Inferior parietal cortex (tissue), 1 donor: ENCODE data around the gene HNRNPLL.
"Not testable (repeated sequence)": the region's sequence is repeated elsewhere in the genome, so short reads cannot be mapped to it uniquely, and the experiment has no call there.

Experiments used
- DNase-seq: peaks from one replicate; pipeline ENCODE4 v3.0.0-alpha.2; 2016; ENCODE audit errors: extremely low spot score

Gene HNRNPLL

GRCh38 chr2:38619458-38620164, 16.9 kb upstream of the HNRNPLL start:
- DNase-seq = no peak

GRCh38 chr2:38617301-38617700, 14.6 kb upstream of the HNRNPLL start:
- no peak for DNase-seq

DNA sequence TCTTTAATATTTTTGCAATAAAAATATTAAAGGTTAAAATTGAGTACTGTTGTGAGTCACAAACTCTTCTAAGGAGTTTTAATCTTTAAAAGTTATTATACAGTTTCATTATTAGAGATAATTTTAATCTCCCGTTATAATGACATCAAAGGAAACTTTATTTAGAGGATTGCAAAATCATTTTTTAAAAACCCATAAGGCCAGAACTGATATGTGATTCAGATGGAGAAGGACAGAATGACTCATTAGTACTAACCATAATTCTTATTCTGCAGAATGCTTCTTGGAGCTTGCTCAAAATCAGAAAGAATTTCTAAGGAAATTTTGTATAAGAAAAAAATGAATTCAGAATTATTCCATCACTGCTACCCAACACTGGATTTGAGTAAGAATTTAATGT, 12.5 kb upstream of the HNRNPLL start:
- no peak for DNase-seq

- DNase-seq = no peak
Observed at GRCh38 chr2:38613849-38614213, 11.1 kb upstream of the HNRNPLL start.

GRCh38 chr2:38613126-38613848, 10.6 kb upstream of the HNRNPLL start:
- no peak for DNase-seq

DNA sequence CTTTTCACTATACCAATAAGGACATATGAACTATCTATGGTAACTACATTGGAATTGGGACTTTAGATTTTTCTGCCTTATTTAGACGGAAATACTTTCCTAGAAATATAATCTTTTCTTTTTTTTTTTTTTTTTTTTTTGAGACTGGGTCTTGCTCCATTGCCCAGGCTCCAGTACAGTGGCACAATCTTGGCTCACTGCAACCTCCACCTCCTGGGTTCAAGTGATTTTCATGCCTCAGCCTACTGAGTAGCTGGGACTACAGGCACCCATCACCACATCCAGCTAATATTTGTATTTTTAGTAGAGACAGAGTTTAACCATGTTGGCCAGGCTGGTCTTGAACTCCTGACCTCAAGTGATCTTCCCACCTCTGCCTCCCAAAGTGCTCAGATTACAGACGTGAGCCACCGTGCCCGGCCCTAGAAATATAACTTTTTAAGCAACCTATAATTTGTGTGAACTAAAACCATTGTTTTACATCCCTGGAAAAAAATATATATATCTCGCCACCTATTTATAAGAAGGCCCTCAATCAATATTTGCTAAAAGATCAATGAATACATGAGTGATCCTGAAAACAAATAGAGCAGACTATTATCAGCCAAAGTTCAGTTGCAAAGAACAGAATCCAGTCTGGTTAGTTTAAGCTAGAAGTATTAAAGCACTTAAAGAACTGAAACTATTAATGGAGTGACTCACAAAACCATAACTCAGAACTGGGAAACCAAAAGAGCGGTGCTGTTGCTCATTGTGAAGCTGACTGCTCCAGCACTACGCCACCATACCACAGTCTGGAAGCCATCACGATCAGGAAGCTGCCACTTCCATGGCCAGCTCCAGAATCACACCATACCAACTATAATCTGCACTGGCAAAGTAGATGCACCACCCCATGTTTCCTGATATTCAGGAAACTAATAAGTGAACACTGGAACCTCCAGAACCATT, 8.4 kb upstream of the HNRNPLL start:
- no peak for DNase-seq

- DNase-seq = not testable (repeated sequence)
Observed at GRCh38 chr2:38609246-38609645, 6.5 kb upstream of the HNRNPLL start.

DNA sequence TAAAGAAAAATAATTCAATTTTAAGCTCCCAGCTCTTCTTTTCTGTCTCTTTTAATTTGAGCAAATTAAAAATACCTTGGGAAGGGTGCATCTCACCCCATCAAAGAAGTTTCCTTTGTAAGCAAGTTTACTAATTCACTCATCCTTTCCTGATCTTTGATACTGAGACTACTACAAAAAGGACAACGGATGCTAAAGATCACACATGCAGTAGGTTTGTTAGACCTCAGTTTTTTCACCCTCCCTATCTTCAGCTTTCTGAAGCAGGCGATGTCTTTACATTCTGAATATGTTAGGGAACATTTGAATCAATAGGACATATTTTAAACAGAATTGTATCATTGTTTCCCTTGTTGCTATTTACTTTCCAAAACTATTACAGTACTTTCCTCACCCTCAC, 6.0 kb upstream of the HNRNPLL start:
- no peak for DNase-seq

- DNase-seq = no peak
Observed at GRCh38 chr2:38605298-38605830, 2.6 kb upstream of the HNRNPLL start.

DNA sequence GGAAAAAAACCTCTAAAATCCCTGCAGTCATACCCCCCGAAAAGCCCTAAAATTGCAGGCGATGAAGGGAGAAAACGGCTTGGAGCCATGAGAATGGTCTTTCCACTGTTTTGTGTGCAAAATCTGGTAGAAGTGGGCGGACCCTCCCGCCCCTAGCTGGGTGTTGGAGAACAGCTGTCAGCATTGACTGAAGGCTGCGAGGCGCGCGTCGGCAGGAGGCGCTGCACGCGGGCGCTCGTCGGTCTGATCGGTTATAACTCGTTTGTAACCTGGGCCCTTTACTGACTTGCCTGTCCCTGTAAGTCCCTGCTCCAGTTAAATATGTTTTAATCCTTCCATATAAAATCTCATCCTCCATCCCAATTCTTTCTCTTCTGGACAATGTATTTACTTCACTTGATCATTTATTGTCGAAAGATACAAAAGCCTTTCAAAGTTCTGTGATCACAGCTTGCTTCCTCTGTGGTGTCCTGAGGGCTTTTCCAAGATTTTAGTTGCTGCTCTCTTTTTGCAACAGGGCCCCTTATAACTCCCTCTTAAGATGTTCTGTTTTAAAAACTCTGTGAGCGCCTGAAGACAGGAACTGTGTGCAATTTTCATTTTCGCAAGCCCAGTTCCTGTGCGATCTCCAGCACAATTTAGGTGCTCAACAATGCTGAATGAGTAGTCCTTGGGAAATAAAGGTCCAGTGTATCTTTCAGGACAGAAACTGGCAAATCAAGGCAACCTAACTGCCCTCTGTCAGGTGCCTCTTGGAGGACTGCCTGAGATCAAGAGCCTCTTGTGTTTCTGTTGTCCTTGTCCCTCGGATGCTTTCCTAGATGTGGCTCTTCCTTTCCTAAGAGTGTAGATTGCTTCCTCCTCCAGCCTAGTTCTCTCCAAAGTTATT, 918 bp upstream of the HNRNPLL start:
- peak; percentile 84 for DNase-seq

DNA sequence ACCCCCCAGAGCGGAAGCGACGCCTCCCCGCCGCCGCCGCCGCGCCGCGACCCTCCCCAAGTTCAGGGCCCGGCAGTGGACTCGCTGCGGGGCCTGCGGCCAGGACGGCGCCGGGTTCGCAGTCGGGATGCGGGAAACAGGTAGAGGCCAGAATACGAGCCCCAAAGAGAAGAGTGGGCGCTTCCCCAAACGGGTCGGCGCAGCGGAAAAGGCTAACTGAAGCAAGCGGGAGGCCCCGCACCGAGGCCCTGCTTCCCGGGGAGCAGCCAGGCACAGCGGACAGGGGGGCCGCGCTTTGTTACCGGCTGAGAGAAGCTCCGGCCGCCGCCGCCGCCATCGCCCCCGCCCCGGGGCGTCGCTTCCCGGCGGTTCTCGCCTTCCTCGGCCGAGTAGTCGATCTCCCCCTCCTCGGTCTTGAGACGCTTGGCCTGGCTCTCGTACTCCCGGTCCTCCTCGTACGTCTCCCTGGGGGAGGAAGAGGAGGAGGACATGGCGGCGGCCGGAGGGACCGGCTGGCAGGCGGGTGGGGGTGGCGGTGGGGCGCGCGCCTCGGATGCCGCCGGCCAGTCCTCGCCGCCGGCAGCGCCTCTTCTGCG, 494 bp downstream of the HNRNPLL start:
- DNase-seq = peak; percentile 43

DNA sequence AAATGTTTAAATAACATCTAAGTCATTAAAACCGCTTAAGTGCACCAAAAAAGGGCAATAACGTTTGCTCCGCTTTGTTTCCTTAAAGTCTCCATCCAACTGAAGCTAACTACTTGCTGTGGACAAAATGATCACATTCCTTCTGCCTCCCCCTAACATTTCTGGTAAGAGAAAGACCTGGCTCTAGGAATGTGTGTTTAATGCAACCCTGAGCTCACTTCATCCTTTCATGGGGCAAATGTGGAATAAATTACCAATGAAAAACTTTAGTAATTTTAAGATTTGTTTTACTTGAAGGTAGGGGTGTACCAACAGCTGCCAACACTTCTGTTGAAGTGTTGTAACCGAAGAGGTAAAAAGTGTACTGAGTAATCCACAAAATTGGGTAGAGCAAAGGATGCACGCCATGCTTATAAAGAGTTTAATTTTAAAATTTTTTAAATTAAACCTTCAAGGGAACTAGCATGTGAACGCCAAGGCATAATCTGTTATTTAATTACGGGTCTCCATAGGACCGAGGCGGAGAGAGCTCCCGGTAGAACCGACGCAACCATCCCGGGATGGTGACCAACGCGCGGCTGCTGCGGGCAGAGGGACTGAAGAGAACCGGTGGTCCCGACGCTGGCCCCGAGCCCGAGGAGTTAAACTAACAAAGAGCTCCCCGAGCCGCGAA, 1.1 kb downstream of the HNRNPLL start:
- no peak for DNase-seq

DNA sequence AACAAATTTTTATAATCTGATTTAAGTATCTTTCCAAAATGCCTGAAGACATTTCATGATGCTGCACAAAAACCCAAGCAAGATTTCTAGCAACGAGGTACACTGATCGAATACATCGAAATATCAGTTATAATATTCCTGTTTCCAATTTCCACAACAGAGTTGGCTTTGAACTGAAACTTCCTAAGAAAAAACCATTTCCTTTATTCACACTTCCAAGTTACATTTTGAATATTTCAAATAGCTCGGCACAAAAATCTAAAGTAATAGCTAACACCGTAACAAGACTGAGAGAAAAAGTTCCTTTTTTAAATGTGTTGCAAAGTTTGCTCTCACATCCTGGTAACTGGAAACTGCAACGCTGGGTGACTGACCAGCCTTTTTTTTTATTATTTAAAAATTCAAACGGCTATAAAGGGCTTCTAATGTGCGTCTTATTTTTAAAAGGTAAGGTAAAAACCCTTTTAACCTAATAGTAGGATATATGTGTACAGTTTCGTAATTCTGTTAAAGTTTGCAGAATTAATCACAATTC, 1.7 kb downstream of the HNRNPLL start:
- no peak for DNase-seq

DNA sequence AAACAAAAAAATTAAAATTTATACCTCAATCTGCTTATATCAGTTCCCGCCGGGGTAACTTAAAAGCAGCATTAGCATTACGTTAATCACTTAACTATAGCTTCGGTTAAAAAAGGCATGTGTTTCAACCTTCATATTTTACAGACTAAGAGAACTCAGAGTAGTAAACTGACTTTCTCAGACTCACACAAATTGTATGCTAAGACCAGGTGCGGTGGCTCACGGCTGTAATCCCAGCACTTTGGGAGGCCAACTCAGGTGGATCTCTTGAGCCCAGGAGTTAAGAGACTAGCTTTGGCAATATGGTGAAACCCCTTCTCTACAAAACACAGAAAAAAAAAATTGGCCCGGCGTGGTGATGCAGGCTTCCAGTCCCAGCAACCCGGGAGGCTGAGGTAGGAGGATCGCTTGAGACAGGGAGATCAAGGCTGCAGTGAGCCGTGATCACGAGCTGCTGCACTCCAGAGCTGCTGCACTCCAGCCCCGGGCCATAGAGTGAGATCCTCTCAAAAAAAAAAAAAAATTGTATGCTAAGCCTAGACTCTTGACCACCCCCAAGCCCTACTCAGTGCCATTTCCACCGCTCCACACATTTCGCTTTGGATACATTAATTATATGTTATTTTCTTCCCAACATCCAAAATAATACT, 2.4 kb downstream of the HNRNPLL start:
- no peak for DNase-seq

DNA sequence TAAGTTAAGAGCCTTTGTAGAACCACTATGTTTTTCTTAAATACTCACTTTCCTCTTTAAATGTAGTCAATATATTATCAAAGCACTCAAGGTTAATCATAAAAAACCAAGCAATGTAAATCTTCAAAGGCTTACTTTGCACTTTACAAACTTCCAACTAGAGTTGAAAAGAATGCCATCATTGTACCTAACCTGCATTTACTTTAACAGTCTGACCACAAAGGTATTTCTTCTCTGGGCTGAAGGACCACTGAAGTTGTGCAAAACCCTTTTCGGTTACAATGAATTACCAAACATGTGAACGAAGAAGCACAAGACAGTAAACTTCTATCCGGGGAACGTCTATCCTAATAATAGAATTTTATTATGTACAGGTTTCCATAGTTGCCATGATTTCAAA, 3.0 kb downstream of the HNRNPLL start:
- no peak for DNase-seq

DNA sequence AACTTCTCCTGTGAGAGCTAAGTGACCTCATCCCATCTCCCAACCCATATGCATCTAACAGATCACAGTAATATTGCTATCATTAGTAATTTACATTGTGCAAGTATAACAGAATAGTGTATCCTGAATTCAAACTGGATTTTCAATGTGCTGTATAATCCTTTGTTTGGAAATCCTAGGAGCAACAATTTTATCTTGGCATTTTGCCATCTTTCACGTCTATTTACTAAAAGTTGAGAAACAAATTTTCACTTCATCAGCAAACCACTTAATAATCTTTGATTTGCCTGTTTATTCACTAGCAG, 3.8 kb downstream of the HNRNPLL start:
- DNase-seq = no peak

DNA sequence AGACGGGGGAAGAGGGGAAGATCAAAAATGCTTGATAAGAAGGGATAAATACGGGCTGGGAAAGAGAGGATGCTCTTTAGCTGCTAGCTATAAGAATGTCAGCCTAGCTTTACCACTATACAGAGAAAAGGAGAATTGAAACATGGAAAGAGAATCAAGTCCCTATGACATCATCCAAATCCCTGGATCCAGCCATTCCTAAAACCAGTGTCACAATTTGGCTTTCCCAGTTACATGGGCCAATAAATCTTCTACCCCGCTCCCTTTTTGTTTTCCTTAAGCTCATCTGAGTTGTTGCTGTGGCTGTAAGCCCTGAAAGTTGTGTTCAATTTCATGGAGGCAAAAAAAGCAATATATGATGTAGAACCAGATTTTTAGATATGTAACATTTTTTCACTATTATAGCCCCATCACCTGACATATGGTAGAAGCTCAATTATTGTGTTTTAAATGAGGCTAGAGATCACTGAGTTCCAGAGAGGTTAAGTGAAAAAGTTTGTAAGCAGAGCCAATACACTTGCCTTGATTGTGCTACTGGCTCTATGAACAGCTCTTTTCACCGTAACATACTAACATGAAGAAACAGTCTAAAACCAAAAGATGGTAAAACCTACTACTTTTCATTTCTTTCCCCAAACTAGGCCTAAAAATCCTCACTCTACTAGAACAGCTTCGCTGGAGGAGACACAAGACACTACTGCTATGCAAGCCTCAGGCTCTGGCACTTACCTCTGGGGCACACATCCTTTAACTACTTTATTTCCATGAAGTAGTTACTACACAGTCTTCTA, 4.3 kb downstream of the HNRNPLL start:
- no peak for DNase-seq

DNA sequence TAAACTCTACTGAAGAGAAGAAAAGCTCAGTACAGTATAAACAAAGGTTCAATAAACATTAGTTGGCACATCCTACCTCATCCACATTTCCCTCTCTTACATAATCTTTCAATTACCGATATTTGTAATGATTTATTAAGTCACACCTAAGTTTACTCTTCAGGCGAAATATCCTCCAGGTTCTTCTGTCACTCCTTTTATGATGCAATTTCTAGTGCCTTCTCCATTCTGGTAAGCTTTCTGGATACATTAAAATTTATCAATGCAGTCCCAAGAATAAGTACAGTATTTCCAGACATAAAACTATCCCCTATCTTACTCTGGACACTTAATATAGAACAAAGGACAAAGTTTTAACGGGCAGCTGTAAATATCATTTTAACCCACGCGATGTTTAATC, 5.6 kb downstream of the HNRNPLL start:
- DNase-seq = no peak

- DNase-seq = no peak
Observed at GRCh38 chr2:38596229-38596628, 6.5 kb downstream of the HNRNPLL start.
